Measurements from ENCODE around the gene TNFSF13.

The TNFSF13 gene

GRCh38 chr17:7610641-7611040 lies 52.1 kb downstream of the TNFSF13 start:
- Histone ChIP-seq H3K4me1 (ENCODE audit: control insufficient read depth, insufficient read depth, low read length) (peaks cover 19% of the 10 kb centered on the region), H3K36me3 (ENCODE audit: control insufficient read depth in 2 of 2, insufficient read depth in 2 of 2, low read length in 2 of 2) (peaks cover 6 to 8% of the 10 kb centered on the region in 2 donors), H3K9ac (ENCODE audit: low read length in 2 of 2) (no peak overlapping the region), H3K9me3 (ENCODE audit: control insufficient read depth in 2 of 2, low read length in 2 of 2) (no peaks in the 10 kb centered on the region), H3K4me3 (ENCODE audit: low read length in 2 of 2) (no peak overlapping the region), H3K27me3 (ENCODE audit: control insufficient read depth in 1 of 2, insufficient read depth in 2 of 2, low read length in 2 of 2) (no peaks in the 10 kb centered on the region), H3K27ac (ENCODE audit: low read length) (no peak overlapping the region)
